OCI-LY3 (cell line): ENCODE results near the gene AKAP5.

Source experiments
- H2AFZ ChIP-seq: fragments of 200-600, 300-600 bp; shearing (Covaris generic); 2 replicates; pipeline ENCODE4 v1.6.0; 2014; ENCODE audit warnings: antibody characterized with exemption, low read depth, low read length
- H3K27ac ChIP-seq: fragments of 200-600, 300-600 bp; sonication (generic); 2 replicates; pipeline ENCODE4 v1.5.1; 2014; ENCODE audit warnings: mild to moderate bottlenecking, low read length, moderate library complexity, mixed read lengths
- H3K27me3 ChIP-seq: fragments of 200-600, 300-600 bp; sonication (generic); 2 replicates; pipeline ENCODE4 v1.6.1; 2014; ENCODE audit warnings: low read depth, low read length, mixed read lengths
- H3K36me3 ChIP-seq: fragments of 200-600, 300-600 bp; sonication (generic); replicated peaks from 2 replicates; pipeline ENCODE3; 2014; ENCODE audit warnings: low read depth, low read length, mixed read lengths
- H3K4me1 ChIP-seq: fragments of 300-600, 200-600 bp; sonication (generic); 2 replicates; pipeline ENCODE4 v1.6.1; 2014; ENCODE audit warnings: low read length, mixed read lengths
- H3K4me2 ChIP-seq: fragments of 200-600, 300-600 bp; sonication (generic); 2 replicates; pipeline ENCODE4 v1.6.1; 2014; ENCODE audit warnings: low read length, mixed read lengths
- H3K4me3 ChIP-seq: fragments of 300-600, 200-600 bp; sonication (generic); 2 replicates; pipeline ENCODE4 v1.5.1; 2014; ENCODE audit warnings: antibody characterized with exemption, mild to moderate bottlenecking, low read length, moderate library complexity
- H3K79me2 ChIP-seq: fragments of 300-600, 200-600 bp; shearing (Covaris generic); 2 replicates; pipeline ENCODE4 v1.6.1; 2014; ENCODE audit warnings: mild to moderate bottlenecking, low read length, mixed read lengths
- H3K9ac ChIP-seq: fragments of 300-600, 200-600 bp; shearing (Covaris generic); 2 replicates; pipeline ENCODE4 v1.6.0; 2014; ENCODE audit warnings: mild to moderate bottlenecking, low read length, moderate library complexity
- H3K9me3 ChIP-seq: fragments of 200-600, 300-600 bp; shearing (Covaris generic); 2 replicates; pipeline ENCODE4 v1.6.1; 2014; ENCODE audit warnings: low read length, mixed read lengths; ENCODE audit not compliant: insufficient read depth
- H4K20me1 ChIP-seq: fragments of 200-600, 300-600 bp; sonication (generic); 2 replicates; pipeline ENCODE4 v1.6.1; 2016; ENCODE audit warnings: low read length, mixed read lengths; ENCODE audit not compliant: insufficient read depth
- CTCF ChIP-seq: fragments of 200-600, 300-600 bp; sonication (generic); IDR thresholded peaks from 2 replicates; pipeline ENCODE4 v1.5.1; 2014; ENCODE audit warnings: antibody characterized with exemption, low read length, low read depth
- EZH2phosphoT487 ChIP-seq: fragments of 200-600 bp; shearing (Covaris generic); IDR thresholded peaks from 2 replicates; pipeline ENCODE4 v1.6.1; 2018; ENCODE audit warnings: antibody characterized with exemption, mixed run types, low read depth

AKAP5 gene

DNA sequence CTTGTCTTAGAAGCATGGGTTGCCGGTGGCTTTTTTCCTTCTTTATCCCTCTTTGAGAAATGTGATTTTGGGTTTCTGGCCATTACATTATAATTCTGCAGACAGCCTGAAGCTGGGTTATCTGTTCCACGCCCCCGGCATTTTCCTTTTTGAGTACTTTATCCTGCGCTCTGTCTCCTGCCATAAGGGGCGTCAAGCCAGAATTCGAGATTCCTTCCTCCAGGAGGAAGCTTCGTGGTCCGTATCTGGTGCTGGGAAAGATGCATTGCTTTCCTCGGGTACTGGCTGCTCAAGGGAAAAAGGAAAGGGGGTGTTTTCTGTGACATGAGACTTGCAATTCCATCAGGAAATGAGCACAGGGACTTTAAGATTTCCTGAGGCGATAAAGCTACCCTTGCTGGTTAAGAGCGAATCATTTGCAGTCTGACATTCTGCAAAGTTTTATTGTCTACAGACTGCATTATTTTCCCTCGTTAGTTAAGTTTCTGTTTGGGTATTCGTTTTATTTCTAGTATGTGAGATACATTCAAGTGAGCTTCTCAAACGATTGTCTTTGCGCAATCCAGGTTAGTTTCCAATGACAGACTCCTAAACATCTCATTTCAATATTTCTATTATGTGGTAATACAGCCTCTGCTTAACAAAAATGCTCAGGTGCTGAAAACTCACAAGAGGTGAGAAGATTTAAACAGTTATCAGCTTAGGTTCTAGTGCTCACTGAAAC, 694 bp downstream of the AKAP5 start:
- Histone ChIP-seq H3K79me2 (no peaks in the 10 kb centered on the region), H4K20me1 (peaks cover 14% of the 10 kb centered on the region), H3K4me3 (peak overlapping the region; percentile 79), H2AFZ (no peak overlapping the region), H3K27me3 (no peaks in the 10 kb centered on the region), H3K27ac (no peak overlapping the region), H3K4me2 (peak overlapping the region; percentile 94), H3K9me3 (no peaks in the 10 kb centered on the region), H3K9ac (peak overlapping the region; percentile 61), H3K4me1 (peaks cover 43% of the 10 kb centered on the region), H3K36me3 (peaks cover 19% of the 10 kb centered on the region)
- TF ChIP-seq EZH2phosphoT487 (no peak), CTCF (no peak)

GRCh38 chr14:64467101-64467500, 1.8 kb downstream of the AKAP5 start:
- Histone ChIP-seq H3K4me2 (no peak overlapping the region), H3K27ac (no peak overlapping the region)
- no peak for TF ChIP-seq EZH2phosphoT487
- TF ChIP-seq CTCF: no peak

GRCh38 chr14:64467566-64467965, 2.3 kb downstream of the AKAP5 start:
- Histone ChIP-seq H3K4me2 (no peak overlapping the region), H3K4me3 (no peak overlapping the region), H3K4me1 (peaks cover 36% of the 10 kb centered on the region), H2AFZ (no peak overlapping the region), H3K36me3 (peaks cover 7% of the 10 kb centered on the region), H3K9me3 (no peaks in the 10 kb centered on the region), H3K9ac (no peak overlapping the region), H3K27ac (no peak overlapping the region), H4K20me1 (peaks cover 11% of the 10 kb centered on the region), H3K79me2 (no peaks in the 10 kb centered on the region), H3K27me3 (no peaks in the 10 kb centered on the region)
- TF ChIP-seq EZH2phosphoT487 (no peak), CTCF (no peak)

More at GRCh38 chr14:64467101-64467500, 1.8 kb downstream of the AKAP5 start:
- Histone ChIP-seq H3K4me1 (peaks cover 41% of the 10 kb centered on the region), H3K36me3 (peaks cover 11% of the 10 kb centered on the region), H3K9ac (no peak overlapping the region), H3K27me3 (no peaks in the 10 kb centered on the region), H3K79me2 (no peaks in the 10 kb centered on the region), H2AFZ (no peak overlapping the region), H3K4me3 (no peak overlapping the region), H3K9me3 (no peaks in the 10 kb centered on the region), H4K20me1 (peaks cover 14% of the 10 kb centered on the region)

DNA sequence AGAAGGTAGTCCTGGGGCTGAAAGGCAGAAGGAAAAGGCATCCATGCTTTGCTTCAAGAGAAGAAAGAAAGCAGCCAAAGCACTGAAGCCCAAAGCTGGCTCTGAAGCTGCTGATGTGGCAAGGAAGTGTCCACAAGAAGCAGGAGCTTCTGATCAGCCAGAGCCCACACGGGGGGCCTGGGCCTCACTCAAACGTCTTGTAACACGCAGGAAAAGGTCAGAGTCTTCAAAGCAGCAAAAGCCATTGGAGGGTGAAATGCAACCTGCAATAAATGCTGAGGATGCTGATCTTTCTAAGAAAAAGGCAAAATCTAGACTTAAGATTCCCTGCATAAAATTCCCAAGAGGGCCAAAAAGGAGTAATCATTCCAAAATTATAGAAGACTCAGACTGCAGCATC, 3.2 kb downstream of the AKAP5 start:
- peaks cover 6% of the 10 kb centered on the region; the same call in 1 of the 2 replicates for H4K20me1 ChIP-seq
- H3K9ac ChIP-seq: no peak overlapping the region
- no peak overlapping the region for H3K27ac ChIP-seq
- no peak overlapping the region for H2AFZ ChIP-seq
- H3K4me1 ChIP-seq: peaks cover 28% of the 10 kb centered on the region
- H3K4me3 ChIP-seq: no peak overlapping the region
- H3K27me3 ChIP-seq: no peaks in the 10 kb centered on the region
- H3K79me2 ChIP-seq: no peaks in the 10 kb centered on the region
- peaks cover 3% of the 10 kb centered on the region for H3K36me3 ChIP-seq
- no peak overlapping the region for H3K4me2 ChIP-seq
- no peak for TF ChIP-seq CTCF
- TF ChIP-seq EZH2phosphoT487: no peak
- H3K9me3 ChIP-seq: no peaks in the 10 kb centered on the region
